WTC11 (cell line): ENCODE results near the gene DPH5. TPM values are rescaled to one million over a fixed set of nuclear protein-coding genes. Genes with fewer than 3 reads are reported as not detected.

ENCODE experiments used
- ATAC-seq: fragments of 200-7000 bp; cut with Tn5 transposase; 2 replicates; pipeline ENCODE4 v1.10.0; 2021; ENCODE audit warnings: mild to moderate bottlenecking, moderate library complexity
- CTCF ChIA-PET: fragments of 300-600 bp; sonication (Branson Sonifier 250); formaldehyde crosslinking; loops from one replicate; lab custom pipeline; 2021; ENCODE audit warnings: antibody characterized with exemption; lab: Charles Lee
- POLR2A ChIA-PET: fragments of 350-600 bp; sonication (Branson Sonifier 250); formaldehyde crosslinking; loops from one replicate; lab custom pipeline; 2021; ENCODE audit warnings: antibody characterized with exemption; lab: Charles Lee
- DNase-seq: peaks from one replicate; pipeline ENCODE4 v3.0.0; 2021; ENCODE audit warnings: low spot score
- H3K27ac Mint-ChIP-seq: 2 replicates; pipeline ENCODE4 v1.8.0; 2021; ENCODE audit warnings: mixed read lengths
- H3K27me3 Mint-ChIP-seq: 2 replicates; pipeline ENCODE4 v1.8.0; 2021; ENCODE audit warnings: low read depth, mild to moderate bottlenecking, moderate library complexity, mixed read lengths
- H3K36me3 Mint-ChIP-seq: 2 replicates; pipeline ENCODE4 v1.8.0; 2021; ENCODE audit warnings: mixed read lengths
- H3K4me1 Mint-ChIP-seq: 2 replicates; pipeline ENCODE4 v1.8.0; 2022; ENCODE audit warnings: mixed read lengths
- H3K4me3 Mint-ChIP-seq: 2 replicates; pipeline ENCODE4 v1.8.0; 2021; ENCODE audit warnings: mild to moderate bottlenecking, moderate library complexity, mixed read lengths
- H3K9me3 Mint-ChIP-seq: 2 replicates; pipeline ENCODE4 v1.8.0; 2021; ENCODE audit warnings: mixed read lengths
- ATF1 ChIP-seq: sonication (generic); formaldehyde crosslinking; IDR thresholded peaks from 2 replicates; pipeline ENCODE4 v1.8.1; 2023; ENCODE audit warnings: mild to moderate bottlenecking, moderate library complexity, missing genetic modification reagents
- CREB1 ChIP-seq: sonication (generic); formaldehyde crosslinking; IDR thresholded peaks from 2 replicates; pipeline ENCODE4 v1.8.0; 2023; ENCODE audit warnings: mild to moderate bottlenecking, missing genetic modification reagents
- GTF2I ChIP-seq: fragments of 250-450 bp; sonication (Bioruptor Pico); conservative IDR thresholded peaks from 2 replicates; pipeline ENCODE4 v1.4.0; 2021; ENCODE audit warnings: mild to moderate bottlenecking
- KAT7 ChIP-seq: sonication (generic); formaldehyde crosslinking; IDR thresholded peaks from 2 replicates; pipeline ENCODE4 v1.8.1; 2023; ENCODE audit warnings: missing genetic modification reagents, mild to moderate bottlenecking, borderline replicate concordance
- MYBL2 ChIP-seq: sonication (generic); formaldehyde crosslinking; IDR thresholded peaks from 2 replicates; pipeline ENCODE4 v1.8.1; 2023; ENCODE audit warnings: mild to moderate bottlenecking, moderate library complexity, missing genetic modification reagents
- NFATC4 ChIP-seq: fragments of 250-450 bp; sonication (Bioruptor Pico); IDR thresholded peaks from 2 replicates; pipeline ENCODE4 v1.9.0; 2021; ENCODE audit warnings: mild to moderate bottlenecking
- PRRX2 ChIP-seq: fragments of 250-450 bp; sonication (Bioruptor Pico); IDR thresholded peaks from 2 replicates; pipeline ENCODE4 v1.8.0; 2021; ENCODE audit warnings: mild to moderate bottlenecking
- RELA ChIP-seq: sonication (generic); formaldehyde crosslinking; IDR thresholded peaks from 2 replicates; pipeline ENCODE4 v1.8.1; 2022; ENCODE audit warnings: missing genetic modification reagents, mild to moderate bottlenecking, borderline replicate concordance
- RORB ChIP-seq: fragments of 250-450 bp; sonication (Bioruptor Pico); IDR thresholded peaks from 2 replicates; pipeline ENCODE4 v1.9.0; 2021; ENCODE audit warnings: mild to moderate bottlenecking
- SMAD3 ChIP-seq: sonication (generic); formaldehyde crosslinking; IDR thresholded peaks from 2 replicates; pipeline ENCODE4 v1.8.0; 2022; ENCODE audit warnings: missing genetic modification reagents, mild to moderate bottlenecking, borderline replicate concordance
- SOX15 ChIP-seq: fragments of 250-450 bp; sonication (Bioruptor Pico); IDR thresholded peaks from 2 replicates; pipeline ENCODE4 v1.9.0; 2021; ENCODE audit warnings: mild to moderate bottlenecking
- TEAD4 ChIP-seq: sonication (generic); formaldehyde crosslinking; IDR thresholded peaks from 2 replicates; pipeline ENCODE4 v1.8.0; 2022; ENCODE audit warnings: mild to moderate bottlenecking, missing genetic modification reagents
- ZNF232 ChIP-seq: sonication (generic); formaldehyde crosslinking; IDR thresholded peaks from 2 replicates; pipeline ENCODE4 v1.8.0; 2022; ENCODE audit warnings: mild to moderate bottlenecking, missing genetic modification reagents
- ZNF317 ChIP-seq: sonication (generic); formaldehyde crosslinking; IDR thresholded peaks from 2 replicates; pipeline ENCODE4 v1.8.1; 2023; ENCODE audit warnings: low read depth, mild to moderate bottlenecking, moderate library complexity, missing genetic modification reagents, borderline replicate concordance
- ZNF396 ChIP-seq: fragments of 250-450 bp; sonication (Bioruptor Pico); IDR thresholded peaks from 2 replicates; pipeline ENCODE4 v1.8.0; 2021; ENCODE audit warnings: mild to moderate bottlenecking, moderate library complexity, borderline replicate concordance
- total RNA-seq: library from RNA; stranded (reverse); gene quantifications from 3 replicates; pipeline ENCODE4 v1.2.3, GENCODE V29; 2021
- TF ChIP-seq, protein P1 (sequence below): sonication (generic); formaldehyde crosslinking; IDR thresholded peaks from 2 replicates; pipeline ENCODE4 v1.8.1; 2022; ENCODE audit warnings: mild to moderate bottlenecking, missing genetic modification reagents, moderate library complexity, borderline replicate concordance
- TF ChIP-seq, protein P2 (sequence below): fragments of 250-450 bp; sonication (Bioruptor Pico); IDR thresholded peaks from 2 replicates; pipeline ENCODE4 v1.9.0; 2021; ENCODE audit warnings: mild to moderate bottlenecking, borderline replicate concordance
- TF ChIP-seq, protein P3 (sequence below): sonication (generic); formaldehyde crosslinking; IDR thresholded peaks from 2 replicates; pipeline ENCODE4 v1.8.1; 2023; ENCODE audit warnings: mild to moderate bottlenecking, missing genetic modification reagents, moderate library complexity
- TF ChIP-seq, protein P4 (sequence below): fragments of 250-450 bp; sonication (Bioruptor Pico); IDR thresholded peaks from 2 replicates; pipeline ENCODE4 v1.8.0; 2021; ENCODE audit warnings: mild to moderate bottlenecking
- TF ChIP-seq, protein P5 (sequence below): fragments of 250-450 bp; sonication (Bioruptor Pico); IDR thresholded peaks from 2 replicates; pipeline ENCODE4 v1.9.0; 2021; ENCODE audit warnings: moderate library complexity, mild to moderate bottlenecking, inconsistent platforms, borderline replicate concordance
- TF ChIP-seq, protein P6 (sequence below): sonication (generic); formaldehyde crosslinking; IDR thresholded peaks from 2 replicates; pipeline ENCODE4 v1.8.0; 2022; ENCODE audit warnings: mild to moderate bottlenecking, missing genetic modification reagents
- TF ChIP-seq, protein P7 (sequence below): sonication (generic); formaldehyde crosslinking; IDR thresholded peaks from 2 replicates; pipeline ENCODE4 v1.8.0; 2022; ENCODE audit warnings: mild to moderate bottlenecking, missing genetic modification reagents

DPH5 gene
- total RNA-seq, 1 experiment from 2014 or later, result 64.8 TPM

DNA sequence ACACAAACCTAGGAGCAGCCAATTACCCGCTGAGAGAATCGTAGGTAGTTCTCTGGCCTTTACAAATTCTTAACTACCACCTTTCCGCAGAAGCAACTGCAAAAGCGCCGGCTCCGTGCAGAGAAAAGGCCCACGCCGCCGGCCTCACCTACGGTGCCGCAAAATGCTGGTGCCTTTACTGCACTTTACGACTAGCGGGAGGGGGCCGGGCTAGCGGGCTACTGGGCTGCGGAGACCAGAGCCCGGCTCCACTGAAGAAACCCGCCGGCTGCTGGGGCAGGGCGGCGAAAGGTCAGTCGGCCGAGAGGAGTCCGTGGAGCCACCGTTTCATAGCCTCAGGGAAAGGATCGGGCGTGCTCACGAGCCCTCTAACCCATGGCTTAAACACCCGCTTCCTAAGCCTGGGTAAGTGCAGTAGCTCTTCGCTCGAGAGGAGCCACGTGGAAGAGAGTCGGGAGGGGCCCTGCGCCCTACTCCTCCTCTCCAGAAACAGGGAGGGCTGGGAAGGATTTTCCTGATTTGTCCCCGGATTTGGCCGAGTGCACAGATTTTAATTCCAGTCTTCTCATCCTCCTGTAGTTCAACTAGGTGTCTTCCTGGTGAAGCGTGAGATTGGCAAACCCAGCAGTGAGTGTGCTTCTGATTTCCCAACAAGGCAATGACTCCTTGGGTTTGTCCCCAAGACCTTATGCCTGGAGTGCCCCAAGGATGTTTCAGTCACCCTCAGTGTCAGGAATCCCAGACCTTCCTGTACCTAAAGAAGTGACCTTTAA is at the start of gene DPH5 (continued):
- TF ChIP-seq CREB1 (CRISPR knock-in tag) (no peak), RELA (no peak), ZNF317 (CRISPR knock-in tag) (no peak)
- TF ChIP-seq, protein P1, sequence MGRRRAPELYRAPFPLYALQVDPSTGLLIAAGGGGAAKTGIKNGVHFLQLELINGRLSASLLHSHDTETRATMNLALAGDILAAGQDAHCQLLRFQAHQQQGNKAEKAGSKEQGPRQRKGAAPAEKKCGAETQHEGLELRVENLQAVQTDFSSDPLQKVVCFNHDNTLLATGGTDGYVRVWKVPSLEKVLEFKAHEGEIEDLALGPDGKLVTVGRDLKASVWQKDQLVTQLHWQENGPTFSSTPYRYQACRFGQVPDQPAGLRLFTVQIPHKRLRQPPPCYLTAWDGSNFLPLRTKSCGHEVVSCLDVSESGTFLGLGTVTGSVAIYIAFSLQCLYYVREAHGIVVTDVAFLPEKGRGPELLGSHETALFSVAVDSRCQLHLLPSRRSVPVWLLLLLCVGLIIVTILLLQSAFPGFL, result no peak
- TF ChIP-seq, protein P2, sequence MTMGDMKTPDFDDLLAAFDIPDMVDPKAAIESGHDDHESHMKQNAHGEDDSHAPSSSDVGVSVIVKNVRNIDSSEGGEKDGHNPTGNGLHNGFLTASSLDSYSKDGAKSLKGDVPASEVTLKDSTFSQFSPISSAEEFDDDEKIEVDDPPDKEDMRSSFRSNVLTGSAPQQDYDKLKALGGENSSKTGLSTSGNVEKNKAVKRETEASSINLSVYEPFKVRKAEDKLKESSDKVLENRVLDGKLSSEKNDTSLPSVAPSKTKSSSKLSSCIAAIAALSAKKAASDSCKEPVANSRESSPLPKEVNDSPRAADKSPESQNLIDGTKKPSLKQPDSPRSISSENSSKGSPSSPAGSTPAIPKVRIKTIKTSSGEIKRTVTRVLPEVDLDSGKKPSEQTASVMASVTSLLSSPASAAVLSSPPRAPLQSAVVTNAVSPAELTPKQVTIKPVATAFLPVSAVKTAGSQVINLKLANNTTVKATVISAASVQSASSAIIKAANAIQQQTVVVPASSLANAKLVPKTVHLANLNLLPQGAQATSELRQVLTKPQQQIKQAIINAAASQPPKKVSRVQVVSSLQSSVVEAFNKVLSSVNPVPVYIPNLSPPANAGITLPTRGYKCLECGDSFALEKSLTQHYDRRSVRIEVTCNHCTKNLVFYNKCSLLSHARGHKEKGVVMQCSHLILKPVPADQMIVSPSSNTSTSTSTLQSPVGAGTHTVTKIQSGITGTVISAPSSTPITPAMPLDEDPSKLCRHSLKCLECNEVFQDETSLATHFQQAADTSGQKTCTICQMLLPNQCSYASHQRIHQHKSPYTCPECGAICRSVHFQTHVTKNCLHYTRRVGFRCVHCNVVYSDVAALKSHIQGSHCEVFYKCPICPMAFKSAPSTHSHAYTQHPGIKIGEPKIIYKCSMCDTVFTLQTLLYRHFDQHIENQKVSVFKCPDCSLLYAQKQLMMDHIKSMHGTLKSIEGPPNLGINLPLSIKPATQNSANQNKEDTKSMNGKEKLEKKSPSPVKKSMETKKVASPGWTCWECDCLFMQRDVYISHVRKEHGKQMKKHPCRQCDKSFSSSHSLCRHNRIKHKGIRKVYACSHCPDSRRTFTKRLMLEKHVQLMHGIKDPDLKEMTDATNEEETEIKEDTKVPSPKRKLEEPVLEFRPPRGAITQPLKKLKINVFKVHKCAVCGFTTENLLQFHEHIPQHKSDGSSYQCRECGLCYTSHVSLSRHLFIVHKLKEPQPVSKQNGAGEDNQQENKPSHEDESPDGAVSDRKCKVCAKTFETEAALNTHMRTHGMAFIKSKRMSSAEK (CRISPR knock-in tag), result no peak
- TF ChIP-seq, protein P3, sequence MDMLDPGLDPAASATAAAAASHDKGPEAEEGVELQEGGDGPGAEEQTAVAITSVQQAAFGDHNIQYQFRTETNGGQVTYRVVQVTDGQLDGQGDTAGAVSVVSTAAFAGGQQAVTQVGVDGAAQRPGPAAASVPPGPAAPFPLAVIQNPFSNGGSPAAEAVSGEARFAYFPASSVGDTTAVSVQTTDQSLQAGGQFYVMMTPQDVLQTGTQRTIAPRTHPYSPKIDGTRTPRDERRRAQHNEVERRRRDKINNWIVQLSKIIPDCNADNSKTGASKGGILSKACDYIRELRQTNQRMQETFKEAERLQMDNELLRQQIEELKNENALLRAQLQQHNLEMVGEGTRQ (CRISPR knock-in tag), result 0 out of 2 replicates have a peak, but pooled peaks have one; percentile 32
- TF ChIP-seq, all 79 proteins: peak for 14

DNA sequence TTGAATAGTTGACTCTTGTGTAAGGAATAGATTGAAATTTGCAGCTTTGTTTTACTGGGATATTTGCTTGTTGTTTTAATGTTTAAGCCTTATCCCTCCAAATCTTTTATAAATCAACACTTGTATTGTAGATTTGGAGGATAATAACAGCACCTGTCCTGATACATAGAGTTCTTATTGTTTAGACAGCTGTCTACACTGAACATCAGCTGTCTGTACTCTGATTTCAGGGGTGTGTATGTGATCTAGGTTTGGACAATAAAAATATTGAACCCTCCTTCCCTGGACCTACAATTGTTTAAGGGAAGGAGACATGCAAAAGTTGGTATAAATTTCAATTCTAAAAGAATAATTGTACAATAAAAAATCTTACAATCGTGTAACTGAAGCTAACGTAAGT is 48.3 kb upstream of the DPH5 start:
- Mint-ChIP-seq H3K9me3 (no peaks in the 10 kb centered on the region), H3K36me3 (no peaks in the 10 kb centered on the region), H3K27ac (no peak overlapping the region), H3K4me1 (peaks cover 12% of the 10 kb centered on the region), H3K27me3 (no peaks in the 10 kb centered on the region), H3K4me3 (no peak overlapping the region)
- TF ChIP-seq, protein P4, sequence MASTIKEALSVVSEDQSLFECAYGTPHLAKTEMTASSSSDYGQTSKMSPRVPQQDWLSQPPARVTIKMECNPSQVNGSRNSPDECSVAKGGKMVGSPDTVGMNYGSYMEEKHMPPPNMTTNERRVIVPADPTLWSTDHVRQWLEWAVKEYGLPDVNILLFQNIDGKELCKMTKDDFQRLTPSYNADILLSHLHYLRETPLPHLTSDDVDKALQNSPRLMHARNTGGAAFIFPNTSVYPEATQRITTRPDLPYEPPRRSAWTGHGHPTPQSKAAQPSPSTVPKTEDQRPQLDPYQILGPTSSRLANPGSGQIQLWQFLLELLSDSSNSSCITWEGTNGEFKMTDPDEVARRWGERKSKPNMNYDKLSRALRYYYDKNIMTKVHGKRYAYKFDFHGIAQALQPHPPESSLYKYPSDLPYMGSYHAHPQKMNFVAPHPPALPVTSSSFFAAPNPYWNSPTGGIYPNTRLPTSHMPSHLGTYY, result no peak
- CTCF ChIA-PET, result no interaction called here
- POLR2A ChIA-PET, result no interaction called here
- DNase-seq, result no peak
- no peak for ATAC-seq

DNA sequence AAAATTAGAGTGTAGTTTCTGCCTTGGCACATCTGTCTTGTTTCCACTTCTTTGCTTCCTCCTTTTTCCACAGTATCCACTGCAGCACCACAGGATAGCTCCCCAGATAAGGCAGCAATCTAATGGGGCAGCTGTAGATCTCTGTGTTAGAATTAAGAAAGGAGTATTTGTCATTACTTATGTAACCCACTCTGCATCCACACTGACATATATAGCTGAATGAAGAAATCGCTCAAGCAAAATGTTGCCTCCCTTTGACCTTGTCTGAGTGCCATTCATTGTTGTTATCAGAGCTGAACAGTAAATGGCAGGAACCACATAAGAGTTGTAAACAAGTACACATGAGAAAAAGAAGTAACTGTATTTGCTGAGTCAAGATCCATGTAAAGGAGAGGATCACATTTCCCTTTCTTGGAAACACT is 45.9 kb upstream of the DPH5 start:
- Mint-ChIP-seq H3K4me3 (no peak overlapping the region), H3K27ac (0 out of 2 replicates have a peak overlapping the region, but pooled peaks have one; percentile 39), H3K27me3 (no peaks in the 10 kb centered on the region), H3K36me3 (no peaks in the 10 kb centered on the region), H3K4me1 (peaks cover 15% of the 10 kb centered on the region), H3K9me3 (peaks cover 4% of the 10 kb centered on the region; the same call in 1 of the 2 replicates)
- ATAC-seq (no peak), DNase-seq (no peak)
- CTCF ChIA-PET, result interaction anchor here (0.6 kb wide), 1 partner anchor 496 kb away, joined by 3 read pairs; no protein-coding TSS in a partner anchor
- POLR2A ChIA-PET, result no interaction called here
- TF ChIP-seq RORB (CRISPR knock-in tag), result no peak
- TF ChIP-seq NFATC4, result no peak
- no peak for TF ChIP-seq TEAD4 (CRISPR knock-in tag)
- TF ChIP-seq SOX15, result no peak
- TF ChIP-seq SMAD3 (CRISPR knock-in tag), result no peak
- no peak for TF ChIP-seq ZNF232 (CRISPR knock-in tag)
- no peak for TF ChIP-seq ZNF396 (CRISPR knock-in tag)
- TF ChIP-seq, protein P3 (CRISPR knock-in tag), result no peak
- TF ChIP-seq MYBL2 (CRISPR knock-in tag), result no peak
- TF ChIP-seq ATF1, result no peak
- no peak for TF ChIP-seq KAT7
- TF ChIP-seq GTF2I (CRISPR knock-in tag), result no peak
- no peak for TF ChIP-seq PRRX2 (CRISPR knock-in tag)
- TF ChIP-seq, protein P5, sequence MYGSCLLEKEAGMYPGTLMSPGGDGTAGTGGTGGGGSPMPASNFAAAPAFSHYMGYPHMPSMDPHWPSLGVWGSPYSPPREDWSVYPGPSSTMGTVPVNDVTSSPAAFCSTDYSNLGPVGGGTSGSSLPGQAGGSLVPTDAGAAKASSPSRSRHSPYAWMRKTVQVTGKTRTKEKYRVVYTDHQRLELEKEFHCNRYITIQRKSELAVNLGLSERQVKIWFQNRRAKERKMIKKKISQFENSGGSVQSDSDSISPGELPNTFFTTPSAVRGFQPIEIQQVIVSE (CRISPR knock-in tag), result no peak
- TF ChIP-seq, protein P6, sequence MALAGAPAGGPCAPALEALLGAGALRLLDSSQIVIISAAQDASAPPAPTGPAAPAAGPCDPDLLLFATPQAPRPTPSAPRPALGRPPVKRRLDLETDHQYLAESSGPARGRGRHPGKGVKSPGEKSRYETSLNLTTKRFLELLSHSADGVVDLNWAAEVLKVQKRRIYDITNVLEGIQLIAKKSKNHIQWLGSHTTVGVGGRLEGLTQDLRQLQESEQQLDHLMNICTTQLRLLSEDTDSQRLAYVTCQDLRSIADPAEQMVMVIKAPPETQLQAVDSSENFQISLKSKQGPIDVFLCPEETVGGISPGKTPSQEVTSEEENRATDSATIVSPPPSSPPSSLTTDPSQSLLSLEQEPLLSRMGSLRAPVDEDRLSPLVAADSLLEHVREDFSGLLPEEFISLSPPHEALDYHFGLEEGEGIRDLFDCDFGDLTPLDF, result no peak
- TF ChIP-seq, protein P7, sequence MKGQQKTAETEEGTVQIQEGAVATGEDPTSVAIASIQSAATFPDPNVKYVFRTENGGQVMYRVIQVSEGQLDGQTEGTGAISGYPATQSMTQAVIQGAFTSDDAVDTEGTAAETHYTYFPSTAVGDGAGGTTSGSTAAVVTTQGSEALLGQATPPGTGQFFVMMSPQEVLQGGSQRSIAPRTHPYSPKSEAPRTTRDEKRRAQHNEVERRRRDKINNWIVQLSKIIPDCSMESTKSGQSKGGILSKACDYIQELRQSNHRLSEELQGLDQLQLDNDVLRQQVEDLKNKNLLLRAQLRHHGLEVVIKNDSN (CRISPR knock-in tag), result no peak
